KG1 (cell line): ENCODE results near the gene ECSIT.

Experiments
- DNase-seq: peaks from one replicate; lab custom pipeline; 2025; lab: John Stamatoyannopoulos, UW

The ECSIT gene

DNA sequence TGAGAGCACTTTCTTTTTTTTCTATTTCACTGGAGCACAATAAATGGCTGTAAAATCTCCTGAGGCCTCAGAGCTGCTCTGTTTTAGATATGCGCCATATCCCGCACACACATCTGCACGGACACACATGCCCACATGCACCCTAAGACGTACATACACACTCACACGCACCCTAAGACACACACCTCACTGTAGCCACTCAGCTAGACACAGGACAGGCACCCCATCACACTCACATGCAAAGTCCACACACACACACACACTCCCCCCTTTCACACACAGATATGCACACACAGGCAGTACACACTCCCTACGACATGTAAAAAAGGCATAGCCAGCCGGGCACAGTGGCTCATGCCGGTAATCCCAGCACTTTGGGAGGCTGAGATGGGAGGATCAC is 21.3 kb upstream of the ECSIT start:
- no peak for DNase-seq

DNA sequence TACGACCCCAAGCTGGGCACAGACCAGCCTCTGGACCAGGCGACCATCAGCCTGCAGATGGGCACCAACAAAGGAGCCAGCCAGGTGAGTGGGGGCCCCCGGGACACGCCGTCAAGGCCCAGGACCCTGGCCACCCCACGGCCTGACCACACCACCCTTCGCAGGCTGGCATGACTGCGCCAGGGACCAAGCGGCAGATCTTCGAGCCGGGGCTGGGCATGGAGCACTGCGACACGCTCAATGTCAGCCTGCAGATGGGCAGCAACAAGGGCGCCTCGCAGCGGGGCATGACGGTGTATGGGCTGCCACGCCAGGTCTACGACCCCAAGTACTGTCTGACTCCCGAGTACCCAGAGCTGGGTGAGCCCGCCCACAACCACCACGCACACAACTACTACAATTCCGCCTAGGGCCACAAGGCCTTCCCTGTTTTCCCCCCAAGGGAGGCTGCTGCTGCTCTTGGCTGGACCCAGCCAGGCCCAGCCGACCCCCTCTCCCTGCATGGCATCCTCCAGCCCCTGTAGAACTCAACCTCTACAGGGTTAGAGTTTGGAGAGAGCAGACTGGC is 20.5 kb upstream of the ECSIT start:
- no peak for DNase-seq

DNA sequence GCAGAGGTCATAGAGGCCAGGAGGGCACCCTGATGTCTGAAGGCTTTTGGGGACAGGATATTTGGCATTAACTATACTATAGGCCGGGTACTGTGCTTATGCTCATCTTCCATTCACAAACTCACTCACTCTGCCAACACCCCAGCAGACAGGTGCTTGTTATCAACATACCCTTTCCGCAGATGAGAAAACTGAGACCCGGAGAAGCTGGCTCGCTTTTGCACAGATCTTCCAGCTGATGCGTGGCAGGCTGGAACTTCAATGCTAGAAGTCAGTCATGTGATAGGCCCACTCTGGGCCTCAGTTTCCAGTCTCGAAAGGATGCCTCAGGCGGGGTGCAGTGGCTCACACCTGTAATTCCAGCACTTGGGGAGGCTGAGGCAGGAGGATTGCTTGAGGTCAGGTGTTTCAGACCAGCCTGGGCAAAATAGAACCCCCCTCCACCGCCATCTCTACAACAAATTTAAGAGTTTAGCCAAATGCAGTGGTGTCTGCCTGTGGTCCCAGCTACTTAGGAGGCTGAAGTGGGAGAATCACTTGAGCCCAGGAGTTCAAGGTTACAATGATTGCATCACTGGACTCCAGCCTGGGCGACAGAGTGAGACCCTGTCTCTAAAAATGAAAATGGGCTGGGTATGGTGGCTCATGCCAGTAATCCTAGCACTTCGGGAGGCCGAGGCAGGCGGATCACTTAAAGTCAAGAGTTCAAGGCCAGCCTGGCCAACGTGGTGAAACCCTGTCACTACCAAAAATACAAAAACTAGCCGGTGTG is 19.2 kb upstream of the ECSIT start:
- no peak for DNase-seq

DNA sequence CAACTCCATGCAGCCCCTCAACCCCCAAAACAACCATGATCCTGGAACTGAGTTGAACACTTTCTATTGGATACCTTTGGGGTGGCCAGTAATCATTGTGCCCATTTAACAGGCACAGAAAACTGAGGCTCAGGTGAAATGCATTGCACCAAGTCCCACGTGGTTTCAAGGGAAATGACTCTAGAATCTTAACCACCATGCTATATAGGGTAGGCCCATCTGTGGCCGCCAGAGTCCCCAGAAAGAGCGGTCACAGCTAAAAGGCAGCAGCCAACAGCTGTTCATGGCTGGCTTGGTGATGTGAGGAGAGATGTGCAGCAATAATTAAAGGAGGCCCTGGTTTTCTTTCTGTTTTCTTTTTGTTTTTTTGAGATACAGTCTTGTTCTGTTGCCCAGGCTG is 12.3 kb upstream of the ECSIT start:
- no peak for DNase-seq

DNA sequence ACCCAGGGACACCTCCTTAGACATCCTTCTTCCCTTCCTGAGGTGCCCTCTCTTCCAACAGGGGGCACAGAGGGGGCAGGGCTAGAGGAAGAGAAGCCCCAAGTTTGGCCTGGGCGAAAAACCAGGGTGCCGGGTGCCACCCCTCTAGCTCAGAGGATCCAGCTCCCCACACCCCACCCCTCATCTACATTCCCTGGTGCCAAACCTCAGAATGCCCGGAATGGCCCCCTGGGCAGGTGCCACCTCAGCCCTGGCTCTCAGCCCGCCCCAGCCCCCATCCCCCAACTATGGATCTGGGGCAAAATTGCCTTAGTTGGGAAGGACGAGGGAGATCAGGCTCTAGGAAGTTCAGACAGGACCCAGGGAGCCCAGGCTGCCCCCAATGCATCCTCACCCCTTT is 11.7 kb upstream of the ECSIT start:
- DNase-seq: no peak

DNA sequence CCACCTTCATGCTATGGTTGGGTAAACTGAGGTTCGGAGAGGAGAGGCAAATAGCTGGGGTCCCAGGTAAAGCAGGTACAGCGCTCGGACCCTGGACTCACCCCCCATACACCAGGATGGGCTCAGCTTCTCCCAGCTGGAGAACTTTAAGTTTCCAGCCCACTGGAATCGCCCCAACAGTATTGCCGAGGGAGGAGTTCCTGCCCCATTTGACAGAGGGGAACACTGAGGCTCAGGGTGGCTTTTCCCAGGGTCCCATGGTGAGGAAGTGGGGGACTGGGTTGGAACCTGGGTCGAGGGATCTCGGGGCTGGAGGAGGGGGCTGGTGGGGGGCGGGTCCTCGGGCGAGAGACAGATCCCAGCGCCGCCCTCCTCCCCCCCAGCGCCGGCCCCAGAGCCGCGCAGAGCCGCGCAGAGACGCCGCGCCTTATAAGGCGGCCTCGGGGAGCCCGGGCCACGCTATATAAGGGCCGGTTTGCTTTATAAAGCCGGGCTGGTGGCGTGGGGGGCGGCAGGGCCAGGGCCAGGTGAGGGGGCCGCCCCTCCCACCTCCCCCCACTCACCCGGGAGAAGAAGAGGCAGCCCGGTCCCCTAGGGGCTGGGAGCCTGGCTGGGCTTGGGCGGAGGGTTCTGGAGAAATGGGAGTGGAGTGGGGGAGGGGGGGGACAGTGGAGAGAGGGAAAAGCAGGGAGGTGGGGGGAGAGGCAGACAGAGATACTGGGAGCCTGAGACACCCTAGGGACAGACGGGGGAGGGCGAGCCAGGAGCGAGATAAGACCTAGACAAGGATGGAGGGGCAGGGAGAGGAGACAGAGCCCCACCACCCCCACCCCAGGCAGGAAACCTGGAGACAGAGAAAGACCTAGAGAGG is 10.8 kb upstream of the ECSIT start:
- no peak for DNase-seq

DNA sequence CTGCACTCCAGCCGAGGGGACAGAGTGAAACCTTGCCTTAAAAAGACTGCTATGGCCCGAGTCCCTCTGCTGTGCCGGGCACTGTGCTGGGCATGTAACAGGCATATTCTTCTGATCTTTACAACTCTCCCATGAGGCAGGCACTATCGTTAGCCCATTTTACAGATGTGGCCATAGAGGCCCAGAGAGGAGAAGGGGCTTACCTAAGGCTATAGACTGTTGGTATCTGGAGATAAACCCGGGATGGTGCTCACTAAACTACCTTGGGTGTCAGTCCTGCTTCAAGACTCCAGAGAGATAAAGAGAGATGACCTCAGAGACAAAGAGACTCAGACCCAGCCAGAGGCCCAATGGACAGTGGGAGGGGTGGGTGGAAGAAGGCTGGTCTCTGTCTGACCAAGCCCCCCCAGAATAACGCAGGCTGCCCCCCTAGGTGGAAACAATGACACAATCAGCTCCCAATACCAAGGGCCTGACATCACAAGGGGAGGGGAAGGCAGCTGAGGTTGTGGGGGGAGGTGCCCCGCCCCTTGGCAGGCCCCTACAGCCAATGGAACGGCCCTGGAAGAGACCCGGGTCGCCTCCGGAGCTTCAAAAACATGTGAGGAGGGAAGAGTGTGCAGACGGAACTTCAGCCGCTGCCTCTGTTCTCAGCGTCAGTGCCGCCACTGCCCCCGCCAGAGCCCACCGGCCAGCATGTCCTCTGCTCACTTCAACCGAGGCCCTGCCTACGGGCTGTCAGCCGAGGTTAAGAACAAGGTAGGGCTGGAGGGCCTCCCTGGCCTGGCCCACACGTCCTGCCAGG is 9.5 kb upstream of the ECSIT start, which contains the start of gene CNN1:
CNN1 (plus strand) TSS at position 620 of the 805 bp plus-strand sequence; CDS start at position 697, 77 bp downstream.
- DNase-seq: no peak

DNA sequence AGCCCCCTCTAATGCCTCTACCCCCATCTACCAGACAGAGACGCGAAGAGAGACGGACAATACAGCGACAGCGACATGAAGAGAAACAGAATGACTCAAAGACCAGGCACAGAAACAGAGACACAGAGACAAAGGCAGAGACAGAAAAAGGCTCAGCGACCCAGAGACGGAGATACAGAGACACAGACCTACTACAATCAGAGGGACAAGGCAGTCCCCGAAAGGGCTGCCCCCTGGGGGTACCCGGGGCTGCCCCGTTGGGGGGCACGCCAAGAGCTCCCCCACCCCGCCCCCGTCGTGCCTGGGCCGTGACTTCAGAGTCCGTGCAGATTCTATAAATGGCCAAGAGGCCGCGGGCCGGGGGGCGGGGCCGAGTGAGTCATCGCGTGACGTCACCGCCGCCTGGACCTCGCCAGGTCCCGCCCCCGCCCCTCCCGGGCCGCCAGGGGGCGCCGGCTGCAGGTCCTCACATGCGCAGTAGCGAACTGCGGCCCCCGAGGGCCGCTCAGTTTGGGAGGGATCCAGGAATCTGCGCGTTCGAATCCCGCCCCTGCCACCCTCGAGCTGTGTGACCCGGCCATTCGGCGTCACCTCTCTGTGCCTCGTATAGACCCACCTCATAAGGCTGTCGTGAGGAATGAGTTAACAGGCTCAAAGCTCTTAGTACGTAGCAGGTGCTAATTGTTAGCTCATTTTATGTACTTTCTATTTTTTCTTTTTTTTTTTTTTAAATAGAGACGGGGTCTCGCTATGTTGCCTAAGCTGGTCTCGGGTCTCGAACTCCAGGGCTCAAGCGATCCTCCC is 7.1 kb upstream of the ECSIT start:
- peak; percentile 49 for DNase-seq

DNA sequence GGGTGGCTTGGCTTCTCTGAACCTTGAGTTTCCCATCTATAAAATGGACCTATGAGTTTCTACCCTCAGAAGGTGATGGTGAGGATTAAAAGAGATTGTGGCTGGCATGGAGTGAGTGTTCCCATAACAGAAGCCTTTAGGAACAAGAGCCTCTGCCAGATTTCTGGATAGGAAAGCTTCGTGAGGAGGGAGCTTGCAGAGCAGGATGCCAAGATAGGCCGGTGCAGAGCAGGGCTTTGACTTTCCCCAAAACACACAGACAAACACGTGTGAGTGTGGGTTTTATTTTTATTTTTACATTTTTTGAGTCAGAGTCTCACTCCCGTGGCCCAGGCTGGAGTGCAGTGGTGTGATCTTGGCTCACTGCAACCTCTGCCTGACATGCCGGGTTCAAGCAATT is 6.0 kb upstream of the ECSIT start:
- no peak for DNase-seq

DNA sequence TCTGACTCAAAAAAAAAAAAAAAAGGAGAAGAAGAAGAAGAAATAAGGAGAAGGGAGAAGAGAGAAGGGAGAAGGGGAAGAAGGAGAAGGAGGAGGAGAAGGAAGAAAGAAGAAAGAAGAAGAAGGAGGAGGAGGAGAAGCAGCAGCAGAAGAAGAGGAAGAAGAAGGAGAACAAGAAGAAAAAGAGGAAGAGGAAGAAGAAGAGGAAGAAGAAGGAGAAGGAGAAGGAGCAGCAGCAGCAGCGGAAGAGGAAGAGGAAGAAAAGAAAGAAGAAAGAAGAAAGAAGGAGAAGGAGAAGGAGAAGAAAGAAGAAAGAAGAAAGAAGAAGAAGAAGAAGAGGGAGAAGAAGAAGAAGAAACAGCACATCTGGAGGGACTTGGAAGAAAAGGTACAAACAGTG is 5.6 kb upstream of the ECSIT start:
- DNase-seq: no peak

DNA sequence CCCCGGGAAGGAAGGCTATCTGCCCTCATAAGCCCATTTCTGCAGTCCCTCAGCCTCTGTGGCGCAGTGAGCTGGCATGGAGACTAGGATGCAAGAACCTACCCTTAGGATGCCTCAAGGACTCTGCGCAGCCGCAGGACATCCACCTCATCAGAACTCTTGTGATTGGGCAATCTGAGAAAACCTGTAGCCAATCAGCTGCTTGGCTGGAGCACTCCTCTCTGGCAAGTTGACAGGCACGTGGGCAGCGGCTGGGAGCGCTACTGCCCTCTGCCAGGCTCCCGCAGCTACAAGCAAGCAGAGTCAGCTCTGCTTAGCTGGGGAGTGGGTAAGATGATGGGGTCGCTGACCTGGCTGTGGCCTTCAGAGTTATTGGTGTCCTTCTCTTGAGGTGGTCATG is 1.5 kb upstream of the ECSIT start:
- DNase-seq: peak; percentile 15

DNA sequence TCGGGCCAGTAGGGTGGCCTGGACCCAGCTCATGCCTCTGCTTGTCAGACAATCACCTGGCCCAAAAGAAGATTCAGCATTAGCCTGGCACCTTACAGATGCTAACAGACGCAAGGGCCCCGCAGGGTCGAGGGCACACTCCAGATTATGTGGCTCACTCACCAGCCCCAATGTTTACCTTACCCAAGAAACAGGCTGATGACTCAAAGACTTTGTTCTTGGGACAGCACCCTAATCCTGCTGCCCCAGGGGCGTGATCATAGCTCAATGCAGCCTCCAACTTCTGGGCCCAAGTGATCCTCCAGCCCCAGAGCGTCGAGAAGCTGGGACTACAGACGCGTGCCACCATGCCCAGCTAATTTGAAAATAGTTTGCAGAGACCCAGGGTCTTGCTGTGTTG is 9.8 kb downstream of the ECSIT start:
- DNase-seq: no peak

DNA sequence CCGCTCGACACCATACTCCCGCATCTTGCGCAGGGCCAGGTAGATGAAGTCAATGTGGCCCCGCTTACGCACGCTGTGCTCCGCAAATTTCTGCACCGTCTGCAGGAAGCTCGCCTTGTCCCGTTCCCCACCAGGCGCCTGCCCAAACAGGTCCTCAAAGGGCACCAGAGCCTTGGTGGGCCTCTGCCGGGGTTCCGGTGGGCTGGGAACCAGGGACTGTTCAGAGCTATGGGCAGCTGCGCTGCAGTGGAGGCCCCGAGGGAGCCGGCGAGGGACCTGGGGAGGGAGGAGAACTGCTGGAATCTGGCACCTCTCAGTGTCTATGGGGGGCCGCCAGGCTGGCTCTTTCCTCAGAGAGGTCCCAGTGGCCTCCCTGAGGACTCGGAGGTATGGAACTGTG is 15.0 kb downstream of the ECSIT start:
- no peak for DNase-seq

DNA sequence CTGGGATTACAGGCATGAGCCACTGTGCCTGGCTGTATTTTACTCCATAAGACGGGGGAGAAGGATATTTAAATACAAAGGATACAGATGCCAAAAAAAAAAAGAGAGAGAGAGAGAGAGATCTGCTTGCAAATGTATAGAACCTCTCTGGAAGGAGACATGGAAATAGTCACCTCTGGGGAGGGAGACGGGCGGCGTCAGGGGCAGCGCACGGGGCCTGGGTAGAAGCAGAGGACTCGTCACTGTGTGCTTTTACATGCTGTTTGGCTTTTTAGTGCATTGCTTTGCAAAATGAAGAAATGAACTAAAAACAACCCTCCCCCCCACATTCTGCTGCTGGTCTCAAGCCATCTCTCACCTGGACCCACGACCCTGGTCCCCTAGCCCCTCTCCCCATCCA is 18.5 kb downstream of the ECSIT start:
- DNase-seq: no peak

DNA sequence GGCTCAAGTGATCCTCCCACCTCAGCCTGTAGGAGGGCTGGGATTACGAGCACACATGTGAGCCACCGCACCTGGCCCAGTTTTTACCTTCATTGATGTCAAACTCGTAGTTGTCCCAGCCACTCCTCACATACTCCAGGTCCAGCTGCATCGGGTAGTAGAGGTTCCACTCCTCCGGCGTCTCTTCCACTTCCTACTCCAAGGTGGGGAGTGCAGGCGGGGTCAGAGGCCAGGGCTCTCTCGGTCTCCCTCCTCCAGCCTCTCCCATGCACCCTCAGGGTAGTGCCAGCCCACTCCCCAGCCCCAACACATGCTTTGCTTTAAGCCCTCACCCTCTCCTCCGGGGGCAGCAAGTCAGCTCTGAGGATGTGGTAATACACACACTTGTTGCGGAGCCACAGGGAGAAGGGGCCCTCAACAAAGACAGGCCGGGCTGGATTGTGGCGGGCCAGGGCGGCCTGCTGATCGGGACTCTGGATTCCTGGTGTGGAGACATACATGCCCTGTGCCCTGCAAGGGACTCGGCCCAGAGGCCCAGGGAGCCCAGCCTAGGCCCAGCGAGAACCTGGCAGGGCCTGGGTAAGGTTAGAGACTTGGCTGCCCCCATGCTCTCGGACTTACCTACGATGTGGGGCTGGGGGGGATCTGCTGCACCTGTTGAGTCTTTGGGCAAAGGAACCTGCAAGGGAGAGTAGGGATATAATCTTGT is 21.4 kb downstream of the ECSIT start:
- DNase-seq: no peak

DNA sequence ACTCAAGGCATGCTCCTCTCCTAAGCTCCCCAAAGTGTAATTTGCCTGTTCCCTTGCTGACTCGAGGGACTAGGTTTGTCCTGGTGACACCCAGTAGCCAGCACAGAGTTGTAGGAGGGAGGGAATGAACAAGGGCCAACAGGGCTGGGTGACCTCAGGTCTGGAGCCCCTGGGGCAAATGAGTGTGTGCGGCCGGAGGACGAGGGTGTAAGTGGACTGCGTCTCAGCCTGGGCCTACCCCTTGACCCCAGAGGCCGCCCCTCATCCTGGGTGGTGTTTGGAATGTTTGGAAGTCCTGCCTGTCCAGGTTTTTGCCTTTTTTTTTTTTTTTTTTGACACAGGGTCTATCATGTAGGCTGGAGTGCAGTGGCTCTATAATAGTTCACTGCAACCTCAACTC is 22.0 kb downstream of the ECSIT start:
- no peak for DNase-seq

DNA sequence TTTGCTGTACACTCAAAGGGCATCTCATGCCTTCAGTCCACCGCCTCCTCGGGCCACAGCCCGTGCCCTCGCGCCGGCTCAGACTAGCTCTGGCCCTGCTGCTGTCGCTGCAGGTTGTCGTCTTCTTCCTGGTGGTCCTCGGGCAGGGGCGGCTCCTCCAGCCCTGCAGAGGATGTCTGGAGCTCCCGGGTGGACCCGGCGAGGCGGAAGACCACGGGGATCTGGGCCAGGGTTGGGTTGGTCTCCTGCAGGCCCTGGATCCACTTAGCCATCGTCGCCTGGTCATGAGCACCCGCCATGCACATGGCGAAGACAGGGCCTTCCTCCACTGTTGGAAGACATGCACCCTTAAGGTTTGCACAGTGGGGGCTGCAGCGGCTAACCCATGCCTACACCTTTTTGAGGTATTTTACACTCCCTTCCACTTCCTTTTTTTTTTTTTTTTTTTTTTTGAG is 22.8 kb downstream of the ECSIT start:
- DNase-seq: no peak

DNA sequence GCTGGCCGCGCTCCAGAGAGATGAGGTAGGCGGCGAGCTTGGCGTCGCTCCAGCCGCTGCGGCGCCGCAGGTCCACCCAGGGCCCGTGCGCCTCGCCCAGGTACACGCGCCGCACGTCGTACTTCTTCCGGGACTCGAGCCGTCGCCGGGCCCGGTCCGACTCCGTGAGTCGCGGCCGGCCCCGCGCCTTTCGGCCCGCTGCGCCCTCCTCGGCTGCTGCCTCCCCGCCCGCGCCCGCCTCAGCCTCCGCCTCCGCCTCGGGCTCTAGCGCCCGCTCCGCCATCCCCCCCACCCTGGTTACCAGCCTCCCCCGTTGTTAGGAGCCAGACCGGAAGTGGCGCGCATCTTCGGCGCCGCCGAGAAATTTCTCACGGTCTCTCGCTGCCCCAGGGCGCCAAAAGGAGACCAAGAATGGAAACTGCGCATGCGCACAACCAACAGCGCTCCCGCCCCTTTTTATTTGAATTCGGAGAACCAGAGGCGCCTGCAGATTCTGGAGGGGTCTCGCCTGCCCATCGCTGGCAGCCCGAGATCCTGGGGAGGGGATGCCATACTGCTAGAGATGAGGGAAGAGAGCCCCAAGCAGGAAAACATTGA is 23.3 kb downstream of the ECSIT start, which contains the start of gene ZNF653:
ZNF653 (minus strand) TSS at position 336 of the 597 bp plus-strand sequence; CDS start at position 283, 53 bp downstream.
- DNase-seq: peak; percentile 88

DNA sequence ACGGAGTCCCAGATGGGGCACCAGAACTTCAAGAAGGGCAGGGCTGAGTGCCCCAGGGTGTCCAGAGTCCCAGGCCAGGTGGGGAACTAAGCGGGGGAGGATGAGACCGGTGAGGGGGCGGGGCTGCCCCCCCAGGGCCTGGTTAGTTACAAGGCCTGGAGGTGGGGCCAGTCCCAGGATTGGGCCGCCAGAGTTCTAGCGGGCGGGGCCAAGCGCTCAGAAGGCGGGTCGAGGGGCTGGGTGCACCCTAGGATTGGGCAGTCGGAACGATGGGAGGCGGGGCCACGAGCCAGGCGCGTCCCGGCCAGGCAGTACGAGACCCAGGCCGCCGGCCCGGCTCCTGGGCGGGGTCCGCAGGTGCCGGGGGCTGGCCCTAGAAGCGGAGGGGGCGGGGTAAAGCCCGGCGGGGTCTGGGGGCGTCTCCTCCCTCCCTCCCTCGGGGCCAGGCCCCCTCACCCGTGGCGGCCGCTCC is 23.9 kb downstream of the ECSIT start:
- peak; percentile 91 for DNase-seq
